Vagina (tissue), 2 donors: ENCODE measurements around the gene LRG1. TPM values are rescaled to one million over a fixed set of nuclear protein-coding genes. Genes with fewer than 3 reads are reported as not detected.

Source experiments
- DNase-seq, 2 donors: peaks; one replicate each; pipeline ENCODE4 v3.0.0-alpha.2; 2017; ENCODE audit errors: extremely low spot score in 2 of 2
- H3K27ac ChIP-seq: fragments of 200-600 bp; sonication (generic); one replicate; pipeline ENCODE4 v1.5.1; 2019
- H3K27me3 ChIP-seq: fragments of 200-600 bp; sonication (generic); one replicate; pipeline ENCODE4 v1.5.1; 2019
- H3K36me3 ChIP-seq, 2 donors: fragments of 200-600 bp; sonication (generic); one replicate each; pipeline ENCODE4 v1.5.1; 2017 to 2019
- H3K4me1 ChIP-seq: fragments of 200-600 bp; sonication (generic); one replicate; pipeline ENCODE4 v1.5.1; 2019
- H3K4me3 ChIP-seq, 2 donors: fragments of 200-600 bp; sonication (generic); 1 replicate in 1 of 2; 2 replicates in 1 of 2; pipeline ENCODE4 v1.5.1; 2016 to 2019
- H3K9me3 ChIP-seq: fragments of 200-600 bp; sonication (generic); one replicate; pipeline ENCODE4 v1.5.1; 2019
- POLR2A ChIP-seq, 2 donors: fragments of 450-650 bp; IDR thresholded peaks; one replicate each; pipeline ENCODE4 v1.6.1; 2017; ENCODE audit warnings: antibody characterized with exemption in 2 of 2, mild to moderate bottlenecking in 2 of 2, moderate library complexity in 2 of 2
- POLR2AphosphoS5 ChIP-seq, 2 donors: sonication (generic); formaldehyde crosslinking; IDR thresholded peaks; one replicate each; pipeline ENCODE4 v1.9.0; 2017; ENCODE audit warnings: antibody characterized with exemption in 2 of 2, mild to moderate bottlenecking in 2 of 2, low read depth in 1 of 2; ENCODE audit not compliant: insufficient read depth in 1 of 2
- intact Hi-C: fragments of 100-400 bp; cut with DNase I; formaldehyde crosslinking; loops from one replicate; pipeline ENCODE4 v1.15.1; 2023
- total RNA-seq: library from RNA; depleted of rRNA; stranded (reverse); fragments of >200 nt; gene quantifications from one replicate; pipeline ENCODE4 v1.2.3, GENCODE V29; 2016
- TF ChIP-seq, protein P1 (sequence below), 3 experiments: fragments of 450-650 bp in 2 of 3; fragments of 200-600 bp in 1 of 3; sonication (generic) in 1 of 3; IDR thresholded peaks; one replicate each; pipeline ENCODE4 v1.5.1; 2017 to 2019; ENCODE audit warnings: antibody characterized with exemption in 3 of 3, mild to moderate bottlenecking in 2 of 3, moderate library complexity in 2 of 3

The LRG1 gene
- total RNA-seq, 1 donor from 2014 or later = 6.9 TPM

DNA sequence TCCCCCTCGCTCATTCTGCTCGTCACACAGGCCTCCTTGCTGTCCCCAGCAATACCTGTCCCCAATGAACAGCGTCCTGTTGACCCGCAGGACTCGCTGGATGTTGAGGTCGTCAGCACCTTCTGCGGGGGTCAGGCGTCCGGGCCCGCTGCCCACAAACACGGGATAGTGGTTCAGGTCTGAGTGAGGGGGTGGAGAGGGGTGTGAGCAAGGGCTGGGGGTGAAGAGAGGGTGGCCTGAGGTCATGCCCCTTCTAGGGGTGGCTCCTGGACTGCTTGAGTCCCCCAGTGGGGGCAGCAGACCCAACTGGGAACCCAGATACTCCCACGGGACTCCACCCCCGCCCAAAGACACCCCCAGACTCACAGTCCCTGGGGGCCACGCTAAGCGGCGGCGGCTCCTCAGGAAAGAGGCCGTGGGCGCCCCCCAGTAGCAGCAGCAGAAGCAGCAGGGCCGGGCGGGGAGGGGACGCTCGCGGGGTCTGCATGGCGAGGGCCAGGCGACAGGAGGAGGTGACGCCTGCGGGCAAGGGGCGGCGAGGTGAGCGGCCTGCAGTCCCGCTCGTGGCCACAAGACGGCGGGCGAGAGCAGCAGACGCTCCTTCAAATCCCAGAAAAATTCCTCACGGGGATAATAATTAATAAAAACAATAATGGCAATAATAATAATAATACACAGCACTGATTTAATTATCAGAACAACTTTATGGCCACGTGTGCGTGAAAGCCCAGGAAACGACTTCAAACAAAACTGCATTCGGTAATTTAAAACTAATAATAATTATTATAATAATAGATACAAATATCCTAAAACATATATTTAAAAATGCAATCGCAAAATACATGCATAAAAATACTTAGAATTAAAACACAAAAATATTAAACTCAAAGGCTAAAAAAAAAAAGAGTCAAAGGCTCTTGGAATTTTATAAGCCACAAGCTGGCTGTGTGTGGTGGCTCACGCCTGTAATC, 18.4 kb upstream of the LRG1 start:
- Histone ChIP-seq H3K27ac (no peak overlapping the region), H3K36me3 (no peaks in the 10 kb centered on the region), H3K27me3 (no peaks in the 10 kb centered on the region), H3K4me3 (peak overlapping the region in 1 of 2 donors; percentile 25), H3K4me1 (no peaks in the 10 kb centered on the region), H3K9me3 (no peaks in the 10 kb centered on the region)
- intact Hi-C loops = no loop called here
- no peak for DNase-seq
- no peak for TF ChIP-seq POLR2A (IDR thresholded peaks at IDR 0.05)
- TF ChIP-seq, protein P1, sequence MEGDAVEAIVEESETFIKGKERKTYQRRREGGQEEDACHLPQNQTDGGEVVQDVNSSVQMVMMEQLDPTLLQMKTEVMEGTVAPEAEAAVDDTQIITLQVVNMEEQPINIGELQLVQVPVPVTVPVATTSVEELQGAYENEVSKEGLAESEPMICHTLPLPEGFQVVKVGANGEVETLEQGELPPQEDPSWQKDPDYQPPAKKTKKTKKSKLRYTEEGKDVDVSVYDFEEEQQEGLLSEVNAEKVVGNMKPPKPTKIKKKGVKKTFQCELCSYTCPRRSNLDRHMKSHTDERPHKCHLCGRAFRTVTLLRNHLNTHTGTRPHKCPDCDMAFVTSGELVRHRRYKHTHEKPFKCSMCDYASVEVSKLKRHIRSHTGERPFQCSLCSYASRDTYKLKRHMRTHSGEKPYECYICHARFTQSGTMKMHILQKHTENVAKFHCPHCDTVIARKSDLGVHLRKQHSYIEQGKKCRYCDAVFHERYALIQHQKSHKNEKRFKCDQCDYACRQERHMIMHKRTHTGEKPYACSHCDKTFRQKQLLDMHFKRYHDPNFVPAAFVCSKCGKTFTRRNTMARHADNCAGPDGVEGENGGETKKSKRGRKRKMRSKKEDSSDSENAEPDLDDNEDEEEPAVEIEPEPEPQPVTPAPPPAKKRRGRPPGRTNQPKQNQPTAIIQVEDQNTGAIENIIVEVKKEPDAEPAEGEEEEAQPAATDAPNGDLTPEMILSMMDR (IDR thresholded peaks at IDR 0.05) = peak; percentile 74 to 95 (median 89)
- peak in 1 of 2 donors; percentile 23 for TF ChIP-seq POLR2AphosphoS5 (IDR thresholded peaks at IDR 0.05; ENCODE audit: insufficient read depth in 1 of 2, low read depth in 1 of 2)

DNA sequence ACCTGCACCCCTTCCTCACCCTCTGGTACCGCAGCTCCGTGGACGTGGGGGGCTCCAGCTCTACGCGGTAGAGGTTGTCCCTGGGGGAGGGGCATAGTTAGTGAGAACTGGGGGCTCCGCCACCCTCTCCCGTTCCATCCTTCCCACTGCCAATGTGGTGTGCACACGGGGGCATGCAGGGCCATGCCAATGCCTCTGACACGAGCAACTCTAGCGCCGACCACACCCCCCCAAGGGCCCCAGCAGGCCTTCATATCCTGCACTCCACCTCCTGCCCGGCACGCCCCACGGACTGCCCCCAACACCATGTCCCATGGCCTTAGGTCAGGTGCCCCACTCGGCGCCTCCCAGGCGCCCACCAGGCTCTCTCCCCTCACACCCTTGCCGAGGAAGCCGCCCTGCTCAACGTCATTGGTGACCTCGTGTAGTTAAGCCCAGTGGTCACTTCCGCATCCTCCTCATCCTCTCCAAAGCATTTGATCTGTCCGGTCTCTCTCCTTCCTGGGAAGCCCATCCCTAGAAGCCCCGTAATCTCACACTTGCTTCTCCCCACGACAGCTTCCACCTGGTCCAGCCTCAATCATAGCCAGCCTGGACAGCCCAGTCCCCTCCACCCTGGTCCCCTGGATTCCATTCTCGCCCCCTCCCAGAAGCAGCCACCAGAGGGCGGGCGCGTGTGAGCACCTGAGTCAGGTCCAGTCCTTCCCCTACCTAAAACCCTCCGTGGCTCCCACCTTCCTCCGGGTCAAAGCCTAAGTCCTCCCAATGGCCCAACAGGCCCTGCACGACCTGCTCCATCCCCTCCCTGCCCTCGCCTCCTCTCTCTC, 17.5 kb upstream of the LRG1 start:
- H3K27me3 ChIP-seq = no peaks in the 10 kb centered on the region
- no peak for DNase-seq
- TF ChIP-seq, protein P1 (IDR thresholded peaks at IDR 0.05) = no peak
- no peak for TF ChIP-seq POLR2A (IDR thresholded peaks at IDR 0.05)
- TF ChIP-seq POLR2AphosphoS5 (IDR thresholded peaks at IDR 0.05; ENCODE audit: insufficient read depth in 1 of 2, low read depth in 1 of 2) = no peak
- intact Hi-C loops = no loop called here
- H3K4me1 ChIP-seq = no peaks in the 10 kb centered on the region
- no peak overlapping the region for H3K27ac ChIP-seq
- no peaks in the 10 kb centered on the region for H3K36me3 ChIP-seq
- no peaks in the 10 kb centered on the region for H3K9me3 ChIP-seq
- H3K4me3 ChIP-seq = no peak overlapping the region

DNA sequence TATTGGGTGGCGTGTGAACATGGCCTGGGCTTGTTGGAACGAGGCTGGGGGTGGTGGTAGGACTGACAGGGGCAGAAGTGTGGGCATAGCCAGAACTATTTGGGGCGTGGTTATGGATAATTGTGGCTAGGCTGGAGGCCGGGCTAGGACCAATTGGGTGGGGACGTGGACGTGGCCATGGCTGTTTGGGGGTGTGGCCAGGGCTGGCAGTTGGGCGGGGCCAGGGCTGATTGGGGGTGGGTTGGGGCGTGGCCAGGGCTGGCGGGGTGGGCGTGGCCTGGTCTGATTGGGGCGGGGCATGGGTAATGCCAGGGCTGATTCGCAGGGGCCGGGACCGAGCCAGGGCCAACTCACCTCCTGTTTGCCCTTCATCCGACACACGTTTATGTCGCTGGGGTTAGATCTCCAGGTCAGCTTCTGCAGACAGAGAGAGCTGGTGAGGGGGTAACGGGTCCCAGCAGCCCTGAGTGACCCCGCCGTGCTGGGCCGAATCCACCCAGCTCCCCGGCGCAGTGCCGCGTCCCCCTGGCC, 16.8 kb upstream of the LRG1 start:
- Histone ChIP-seq H3K27ac (no peak overlapping the region), H3K27me3 (no peaks in the 10 kb centered on the region), H3K9me3 (no peaks in the 10 kb centered on the region), H3K4me3 (no peak overlapping the region), H3K36me3 (no peaks in the 10 kb centered on the region), H3K4me1 (no peaks in the 10 kb centered on the region)
- DNase-seq = no peak
- intact Hi-C loops = no loop called here
- TF ChIP-seq, protein P1 (IDR thresholded peaks at IDR 0.05) = no peak
- no peak for TF ChIP-seq POLR2A (IDR thresholded peaks at IDR 0.05)
- TF ChIP-seq POLR2AphosphoS5 (IDR thresholded peaks at IDR 0.05; ENCODE audit: insufficient read depth in 1 of 2, low read depth in 1 of 2) = no peak

DNA sequence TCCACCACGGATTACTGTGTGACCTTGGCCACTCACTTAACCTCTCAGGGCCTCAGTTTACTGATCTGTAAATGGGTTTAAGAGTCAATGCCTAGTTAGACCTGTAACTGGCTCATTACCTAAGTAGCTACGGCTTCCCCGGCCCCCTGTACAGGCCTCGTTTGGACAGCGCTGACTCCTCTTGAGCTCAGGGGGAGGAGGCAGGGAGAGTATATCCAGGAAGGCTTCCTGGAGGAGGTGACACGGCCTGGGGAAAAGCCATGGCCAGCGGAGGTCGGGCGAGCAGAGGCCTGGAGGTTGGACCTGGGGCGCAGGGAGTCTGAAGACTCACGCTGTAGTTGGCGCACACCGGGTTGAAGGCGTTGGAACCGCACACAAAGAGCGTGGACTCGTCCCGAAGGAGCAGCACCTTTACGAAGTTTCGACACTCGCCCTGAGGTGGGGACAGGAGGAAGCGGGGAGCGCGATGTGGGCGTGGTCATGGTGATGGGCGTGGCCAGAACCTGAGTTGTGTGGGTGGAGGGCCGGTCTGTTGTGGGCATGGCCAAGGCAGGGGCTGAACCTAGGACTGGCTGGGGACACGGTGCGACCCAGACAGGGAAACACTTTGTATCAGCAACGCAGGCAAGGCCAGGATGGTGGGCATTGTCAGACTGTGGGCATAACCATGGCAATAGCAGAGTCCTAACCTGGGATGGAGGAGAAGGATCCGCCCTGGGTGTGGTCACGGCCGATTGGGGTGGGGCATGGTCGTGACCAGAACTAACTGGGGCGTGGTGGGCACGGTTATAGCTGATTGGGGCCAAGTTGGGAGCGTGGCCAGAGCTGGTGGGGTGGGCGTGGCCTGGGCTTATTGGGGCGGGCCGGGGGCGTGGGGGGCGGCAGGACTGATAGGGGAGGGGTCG, 16.1 kb upstream of the LRG1 start:
- Histone ChIP-seq H3K9me3 (no peaks in the 10 kb centered on the region), H3K36me3 (no peaks in the 10 kb centered on the region), H3K27ac (no peak overlapping the region), H3K4me1 (no peaks in the 10 kb centered on the region), H3K4me3 (no peak overlapping the region), H3K27me3 (no peaks in the 10 kb centered on the region)
- DNase-seq = no peak
- intact Hi-C loops = no loop called here
- TF ChIP-seq POLR2AphosphoS5 (IDR thresholded peaks at IDR 0.05; ENCODE audit: insufficient read depth in 1 of 2, low read depth in 1 of 2) (no peak), POLR2A (IDR thresholded peaks at IDR 0.05) (no peak)
- TF ChIP-seq, protein P1 (IDR thresholded peaks at IDR 0.05) = no peak
